H1 (cell line): ENCODE data around the gene PCSK9.

Experiments used
- CTCF ChIP-seq, 3 experiments: IDR thresholded peaks; 1 replicate in 2 of 3; 2 replicates in 1 of 3; pipeline versions ENCODE4 v1.5.1 to v1.6.1; 2011; ENCODE audit warnings: low read length in 3 of 3, mild to moderate bottlenecking in 3 of 3, inconsistent platforms in 2 of 3, low read depth in 1 of 3, moderate library complexity in 1 of 3; ENCODE audit not compliant: insufficient read depth in 1 of 3; ENCODE audit errors: control extremely low read depth in 1 of 3
- EZH2 ChIP-seq: fragments of 200-600 bp; sonication (generic); IDR thresholded peaks from 2 replicates; pipeline ENCODE4 v1.7.1; 2012; ENCODE audit warnings: low read depth, mild to moderate bottlenecking, moderate library complexity, low read length, inconsistent platforms; ENCODE audit not compliant: severe bottlenecking
- POLR2AphosphoS5 ChIP-seq: IDR thresholded peaks from 2 replicates; pipeline ENCODE4 v1.6.1; 2011; ENCODE audit warnings: low read depth, low read length
- RAD21 ChIP-seq, 2 experiments: IDR thresholded peaks in 1 of 2; conservative IDR thresholded peaks in 1 of 2; 2 replicates each; pipeline ENCODE4 v1.6.1; 2011; ENCODE audit warnings: low read depth in 2 of 2, low read length in 2 of 2, improper control_type of control experiment in 1 of 2, inconsistent platforms in 1 of 2, mild to moderate bottlenecking in 1 of 2, moderate library complexity in 1 of 2
- TAF1 ChIP-seq: IDR thresholded peaks from 2 replicates; pipeline ENCODE4 v1.6.1; 2011; ENCODE audit warnings: mild to moderate bottlenecking, low read depth, low read length
- USF2 ChIP-seq: IDR thresholded peaks from 2 replicates; pipeline ENCODE4 v1.6.1; 2011; ENCODE audit warnings: low read length, improper control_type of control experiment

- TF ChIP-seq POLR2AphosphoS5 (no peak), RAD21 (IDR thresholded peaks at IDR 0.05 in 1 of 2, conservative IDR thresholded peaks at IDR 0.05 in 1 of 2; ENCODE audit: low read depth in 2 of 2, low read length in 2 of 2) (no peak), TAF1 (no peak), EZH2 (no peak), CTCF (IDR thresholded peaks at IDR 0.05; ENCODE audit: control extremely low read depth in 1 of 3, insufficient read depth in 1 of 3, low read depth in 1 of 3, low read length in 3 of 3) (no peak), USF2 (no peak)
These were observed 23.6 kb downstream of the PCSK9 start for GRCh38 chr1:55062801-55063576.
